AG04449 (cell line): Measurements from ENCODE around the gene S100Z.

Source experiments
- CTCF ChIA-PET: fragments of 350-600 bp; formaldehyde crosslinking; extraction: SDS; loops from one replicate; lab custom pipeline; 2021; ENCODE audit warnings: antibody characterized with exemption; lab: Yijun Ruan, JAX
- POLR2A ChIA-PET: fragments of 400-600, 350-600 bp; formaldehyde crosslinking; extraction: SDS; loops from one replicate; lab custom pipeline; 2020; ENCODE audit warnings: antibody characterized with exemption, inconsistent platforms; lab: Yijun Ruan, JAX
- DNase-seq: peaks from one replicate; pipeline ENCODE4 v3.0.0-alpha.2; 2010; ENCODE audit warnings: low read depth, low spot score
- H3K4me3 ChIP-seq: 2 replicates; pipeline ENCODE4 v1.5.1; 2011; ENCODE audit warnings: low read depth, mild to moderate bottlenecking, control low read depth, low read length
- TF ChIP-seq, protein P1 (sequence below): IDR thresholded peaks from one replicate; pipeline ENCODE4 v1.5.1; 2011; ENCODE audit warnings: mild to moderate bottlenecking, moderate library complexity, low read length, control low read depth, inconsistent platforms; ENCODE audit not compliant: insufficient read depth; ENCODE audit errors: missing control alignments

Gene S100Z

GRCh38 chr5:76849419-76850291 lies at the start of gene S100Z:
Gene S100Z, plus strand, starts transcription at chr5:76850014. Its CDS starts 25,346 bp downstream, at chr5:76875360.
- no peak within 1 kb of the TSS for H3K4me3 ChIP-seq
- TF ChIP-seq, protein P1, sequence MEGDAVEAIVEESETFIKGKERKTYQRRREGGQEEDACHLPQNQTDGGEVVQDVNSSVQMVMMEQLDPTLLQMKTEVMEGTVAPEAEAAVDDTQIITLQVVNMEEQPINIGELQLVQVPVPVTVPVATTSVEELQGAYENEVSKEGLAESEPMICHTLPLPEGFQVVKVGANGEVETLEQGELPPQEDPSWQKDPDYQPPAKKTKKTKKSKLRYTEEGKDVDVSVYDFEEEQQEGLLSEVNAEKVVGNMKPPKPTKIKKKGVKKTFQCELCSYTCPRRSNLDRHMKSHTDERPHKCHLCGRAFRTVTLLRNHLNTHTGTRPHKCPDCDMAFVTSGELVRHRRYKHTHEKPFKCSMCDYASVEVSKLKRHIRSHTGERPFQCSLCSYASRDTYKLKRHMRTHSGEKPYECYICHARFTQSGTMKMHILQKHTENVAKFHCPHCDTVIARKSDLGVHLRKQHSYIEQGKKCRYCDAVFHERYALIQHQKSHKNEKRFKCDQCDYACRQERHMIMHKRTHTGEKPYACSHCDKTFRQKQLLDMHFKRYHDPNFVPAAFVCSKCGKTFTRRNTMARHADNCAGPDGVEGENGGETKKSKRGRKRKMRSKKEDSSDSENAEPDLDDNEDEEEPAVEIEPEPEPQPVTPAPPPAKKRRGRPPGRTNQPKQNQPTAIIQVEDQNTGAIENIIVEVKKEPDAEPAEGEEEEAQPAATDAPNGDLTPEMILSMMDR, result no peak
- POLR2A ChIA-PET, result no interaction called here
- DNase-seq, result no peak
- CTCF ChIA-PET, result interaction anchor here (1.5 to 2.3 kb wide), 3 partner anchors 8 to 167 kb away, joined by 3 to 6 read pairs (median 5); no protein-coding TSS in a partner anchor

DNA sequence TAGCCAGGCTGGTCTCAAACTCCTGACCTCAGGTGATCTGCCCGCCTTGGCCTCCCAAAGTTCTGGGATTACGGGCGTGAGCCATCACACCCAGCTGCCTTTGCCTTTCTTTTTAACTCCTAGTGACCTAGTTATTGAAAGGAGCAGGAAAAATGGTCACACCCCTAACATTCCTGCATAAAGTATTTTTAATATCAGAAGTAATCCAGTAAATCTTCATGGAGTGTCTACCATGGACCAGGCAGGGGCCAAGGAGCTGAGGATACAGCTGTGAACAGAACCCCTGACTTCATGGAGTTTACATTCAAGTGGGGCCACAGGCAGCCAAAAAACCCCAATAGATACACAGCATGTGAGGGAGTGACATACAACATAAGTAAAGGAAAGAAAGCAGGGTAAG lies 49.2 kb upstream of the S100Z start:
- TF ChIP-seq, protein P1, result no peak
- DNase-seq, result no peak
- ChIA-PET CTCF (interaction anchor here (1.1 to 1.4 kb wide), 2 partner anchors 10 to 26 kb away, joined by 3 to 5 read pairs; no protein-coding TSS in a partner anchor), POLR2A (no interaction called here)
- H3K4me3 ChIP-seq, result no peak overlapping the region

GRCh38 chr5:76801159-76801802 lies 48.5 kb upstream of the S100Z start:
- ChIA-PET CTCF (no interaction called here), POLR2A (interaction anchor here (0.9 kb wide), 1 partner anchor 11 kb away, joined by 5 read pairs; no protein-coding TSS in a partner anchor)

DNA sequence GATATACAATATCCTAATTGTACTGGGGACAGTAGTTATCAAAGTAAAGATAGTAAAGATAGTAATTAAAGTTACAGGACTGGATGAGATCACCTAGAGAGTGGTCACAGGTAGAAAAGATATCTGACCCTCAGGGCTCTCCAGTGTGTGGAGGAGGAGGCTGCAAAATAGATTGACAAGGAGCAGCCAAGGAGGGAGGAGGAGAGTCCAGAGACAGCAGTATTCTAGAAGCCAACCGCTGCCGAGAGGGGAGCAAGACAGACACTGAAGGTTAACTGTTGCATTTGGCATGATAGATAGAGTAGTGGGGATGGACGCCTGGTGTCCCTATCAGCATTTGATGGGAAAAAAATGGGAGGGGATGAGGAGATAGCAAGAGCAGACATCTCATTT lies 48.0 kb upstream of the S100Z start:
- DNase-seq, result no peak
- POLR2A ChIA-PET, result interaction anchor here (0.9 kb wide), 1 partner anchor 11 kb away, joined by 5 read pairs; no protein-coding TSS in a partner anchor
- H3K4me3 ChIP-seq, result no peak overlapping the region
- CTCF ChIA-PET, result no interaction called here
- TF ChIP-seq, protein P1, result no peak

More at GRCh38 chr5:76801159-76801802, 48.5 kb upstream of the S100Z start:
- H3K4me3 ChIP-seq, result no peak overlapping the region
- TF ChIP-seq, protein P1, result no peak
- DNase-seq, result no peak

- TF ChIP-seq, protein P1, result no peak
- CTCF ChIA-PET, result interaction anchor here (1.0 to 1.4 kb wide), 2 partner anchors 9 to 30 kb away, joined by 3 to 4 read pairs; no protein-coding TSS in a partner anchor
- no peak overlapping the region for H3K4me3 ChIP-seq
- DNase-seq, result no peak
- POLR2A ChIA-PET, result interaction anchor here (0.6 to 0.7 kb wide), 2 partner anchors 10 to 13 kb away, joined by 3 read pairs; no protein-coding TSS in a partner anchor
Observed at GRCh38 chr5:76804266-76804665, 45.5 kb upstream of the S100Z start.
